HCT116 (cell line): Measurements from ENCODE around the gene MICAL3.

Source experiments
- EZH2 ChIP-seq: fragments of 200-600 bp; sonication (generic); IDR thresholded peaks from 2 replicates; pipeline ENCODE4 v1.6.1; 2017; ENCODE audit warnings: antibody characterized with exemption, mixed run types
- POLR2A ChIP-seq: IDR thresholded peaks from 2 replicates; pipeline ENCODE4 v1.7.0; 2011; ENCODE audit warnings: borderline replicate concordance; ENCODE audit not compliant: insufficient read depth, insufficient read length; ENCODE audit errors: extremely low read depth
- TF ChIP-seq, protein P1 (sequence below), 3 experiments: fragments of 200-600 bp in 1 of 3; sonication (generic) in 1 of 3; IDR thresholded peaks in 2 of 3; conservative IDR thresholded peaks in 1 of 3; 2 replicates each; pipeline ENCODE4 v1.5.1; 2012 to 2017; ENCODE audit warnings: low read depth in 2 of 3, low read length in 2 of 3, antibody characterized with exemption in 1 of 3, borderline replicate concordance in 1 of 3, control low read depth in 1 of 3, mild to moderate bottlenecking in 1 of 3, mixed read lengths in 1 of 3, mixed run types in 1 of 3, moderate library complexity in 1 of 3; ENCODE audit not compliant: insufficient read depth in 1 of 3

- TF ChIP-seq, protein P1, sequence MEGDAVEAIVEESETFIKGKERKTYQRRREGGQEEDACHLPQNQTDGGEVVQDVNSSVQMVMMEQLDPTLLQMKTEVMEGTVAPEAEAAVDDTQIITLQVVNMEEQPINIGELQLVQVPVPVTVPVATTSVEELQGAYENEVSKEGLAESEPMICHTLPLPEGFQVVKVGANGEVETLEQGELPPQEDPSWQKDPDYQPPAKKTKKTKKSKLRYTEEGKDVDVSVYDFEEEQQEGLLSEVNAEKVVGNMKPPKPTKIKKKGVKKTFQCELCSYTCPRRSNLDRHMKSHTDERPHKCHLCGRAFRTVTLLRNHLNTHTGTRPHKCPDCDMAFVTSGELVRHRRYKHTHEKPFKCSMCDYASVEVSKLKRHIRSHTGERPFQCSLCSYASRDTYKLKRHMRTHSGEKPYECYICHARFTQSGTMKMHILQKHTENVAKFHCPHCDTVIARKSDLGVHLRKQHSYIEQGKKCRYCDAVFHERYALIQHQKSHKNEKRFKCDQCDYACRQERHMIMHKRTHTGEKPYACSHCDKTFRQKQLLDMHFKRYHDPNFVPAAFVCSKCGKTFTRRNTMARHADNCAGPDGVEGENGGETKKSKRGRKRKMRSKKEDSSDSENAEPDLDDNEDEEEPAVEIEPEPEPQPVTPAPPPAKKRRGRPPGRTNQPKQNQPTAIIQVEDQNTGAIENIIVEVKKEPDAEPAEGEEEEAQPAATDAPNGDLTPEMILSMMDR (IDR thresholded peaks at IDR 0.05 in 2 of 3, conservative IDR thresholded peaks at IDR 0.05 in 1 of 3; ENCODE audit: borderline replicate concordance in 1 of 3, insufficient read depth in 1 of 3, low read depth in 2 of 3, low read length in 2 of 3) = no peak
- TF ChIP-seq POLR2A (no peak), EZH2 (no peak)
Measured at GRCh38 chr22:17842386-17842785, 182.0 kb downstream of the MICAL3 start.
